ENCODE measurements around the gene ABLIM2.

DNA sequence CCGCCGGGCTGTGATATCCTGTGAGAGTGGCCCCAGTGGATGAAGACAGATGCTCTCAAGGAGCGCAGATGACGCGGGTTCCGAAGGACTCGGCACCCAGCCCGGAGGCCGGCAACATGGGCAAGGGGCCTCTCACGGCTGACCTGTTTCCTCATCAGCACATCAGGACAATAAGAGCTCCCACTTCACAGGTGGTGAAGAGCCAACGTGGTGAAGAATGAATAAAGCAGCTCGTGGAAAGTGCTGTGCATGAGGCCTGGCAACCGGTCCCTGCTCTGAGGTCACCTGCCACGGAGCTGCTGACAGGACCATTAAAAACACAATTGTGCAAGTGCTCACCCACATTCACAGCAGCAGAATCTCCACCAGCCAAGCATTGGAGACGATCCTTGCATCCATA lies 22.9 kb downstream of the ABLIM2 start:
- TF ChIP-seq, protein P1, sequence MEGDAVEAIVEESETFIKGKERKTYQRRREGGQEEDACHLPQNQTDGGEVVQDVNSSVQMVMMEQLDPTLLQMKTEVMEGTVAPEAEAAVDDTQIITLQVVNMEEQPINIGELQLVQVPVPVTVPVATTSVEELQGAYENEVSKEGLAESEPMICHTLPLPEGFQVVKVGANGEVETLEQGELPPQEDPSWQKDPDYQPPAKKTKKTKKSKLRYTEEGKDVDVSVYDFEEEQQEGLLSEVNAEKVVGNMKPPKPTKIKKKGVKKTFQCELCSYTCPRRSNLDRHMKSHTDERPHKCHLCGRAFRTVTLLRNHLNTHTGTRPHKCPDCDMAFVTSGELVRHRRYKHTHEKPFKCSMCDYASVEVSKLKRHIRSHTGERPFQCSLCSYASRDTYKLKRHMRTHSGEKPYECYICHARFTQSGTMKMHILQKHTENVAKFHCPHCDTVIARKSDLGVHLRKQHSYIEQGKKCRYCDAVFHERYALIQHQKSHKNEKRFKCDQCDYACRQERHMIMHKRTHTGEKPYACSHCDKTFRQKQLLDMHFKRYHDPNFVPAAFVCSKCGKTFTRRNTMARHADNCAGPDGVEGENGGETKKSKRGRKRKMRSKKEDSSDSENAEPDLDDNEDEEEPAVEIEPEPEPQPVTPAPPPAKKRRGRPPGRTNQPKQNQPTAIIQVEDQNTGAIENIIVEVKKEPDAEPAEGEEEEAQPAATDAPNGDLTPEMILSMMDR (IDR thresholded peaks at IDR 0.05): no peak
- TF ChIP-seq, protein P2, sequence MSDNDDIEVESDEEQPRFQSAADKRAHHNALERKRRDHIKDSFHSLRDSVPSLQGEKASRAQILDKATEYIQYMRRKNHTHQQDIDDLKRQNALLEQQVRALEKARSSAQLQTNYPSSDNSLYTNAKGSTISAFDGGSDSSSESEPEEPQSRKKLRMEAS (IDR thresholded peaks at IDR 0.05): no peak
- TF ChIP-seq JUN (IDR thresholded peaks at IDR 0.05) (no peak), CHD2 (IDR thresholded peaks at IDR 0.05; ENCODE audit: low read length, partially characterized antibody) (no peak), RFX5 (IDR thresholded peaks at IDR 0.05) (no peak), HDAC2 (IDR thresholded peaks at IDR 0.05) (no peak)
- TF ChIP-seq, protein P3, sequence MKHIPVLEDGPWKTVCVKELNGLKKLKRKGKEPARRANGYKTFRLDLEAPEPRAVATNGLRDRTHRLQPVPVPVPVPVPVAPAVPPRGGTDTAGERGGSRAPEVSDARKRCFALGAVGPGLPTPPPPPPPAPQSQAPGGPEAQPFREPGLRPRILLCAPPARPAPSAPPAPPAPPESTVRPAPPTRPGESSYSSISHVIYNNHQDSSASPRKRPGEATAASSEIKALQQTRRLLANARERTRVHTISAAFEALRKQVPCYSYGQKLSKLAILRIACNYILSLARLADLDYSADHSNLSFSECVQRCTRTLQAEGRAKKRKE (CRISPR knock-in tag; IDR thresholded peaks at IDR 0.05; ENCODE audit: low read depth): no peak
